ENCODE results near the gene RICTOR.
"Not testable (repeated sequence)": the region's sequence is repeated elsewhere in the genome, so short reads cannot be mapped to it uniquely, and the experiment has no call there.

Gene RICTOR

DNA sequence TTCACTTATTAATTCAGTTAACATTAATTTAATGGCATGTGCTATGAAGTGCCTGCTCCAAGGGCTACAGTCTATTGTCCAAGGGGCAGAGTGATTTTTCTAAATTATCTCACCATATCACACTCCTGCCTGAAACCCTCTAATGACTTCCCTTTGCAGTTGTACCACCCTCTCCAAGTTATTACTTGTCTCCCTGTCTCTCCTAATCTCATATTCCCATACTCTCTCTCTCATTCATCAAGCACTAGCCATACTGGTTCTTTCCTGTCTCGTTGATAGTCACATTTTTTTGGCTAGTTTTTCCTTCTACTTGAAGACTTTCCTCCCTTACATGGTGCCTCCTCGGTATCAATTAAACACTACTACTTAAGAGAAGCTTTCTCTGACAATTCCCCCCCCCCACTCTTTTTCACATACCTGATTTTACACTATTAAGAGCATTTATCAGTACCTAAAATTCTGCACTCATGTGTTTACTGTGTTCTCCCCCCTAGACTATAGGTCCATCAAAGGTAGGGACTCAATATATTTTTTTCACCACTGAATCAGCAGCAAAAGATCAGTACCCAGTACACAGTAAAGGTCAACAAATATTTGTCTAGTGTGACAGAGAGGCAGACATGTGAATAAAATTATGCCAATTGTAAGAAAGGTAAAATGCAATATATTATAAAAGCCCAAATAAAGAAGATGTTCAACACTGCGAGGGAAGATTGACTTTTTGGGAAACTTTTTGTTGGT, 19.0 kb downstream of the RICTOR start:
- DNase-seq (ENCODE audit: low read depth): no peak

DNA sequence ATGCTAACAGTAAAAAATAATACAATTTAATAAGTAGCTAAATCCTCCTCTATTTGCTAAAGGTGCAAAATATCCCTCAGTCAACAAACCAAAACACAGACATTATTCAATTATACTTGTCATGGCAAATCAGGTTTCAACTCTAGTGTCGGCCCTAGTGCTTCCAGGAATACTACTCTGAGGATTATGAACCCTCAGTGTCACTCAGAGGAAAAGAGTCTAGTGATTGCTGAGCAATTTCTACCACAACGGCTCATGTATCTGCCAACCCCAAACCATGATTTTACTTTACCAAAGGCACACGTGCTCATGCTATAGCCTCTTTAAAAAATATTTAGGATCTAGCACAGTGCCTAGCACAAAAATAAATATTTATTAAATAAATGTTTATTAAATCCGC, 21.0 kb downstream of the RICTOR start:
- no peak for DNase-seq (ENCODE audit: low read depth)

DNA sequence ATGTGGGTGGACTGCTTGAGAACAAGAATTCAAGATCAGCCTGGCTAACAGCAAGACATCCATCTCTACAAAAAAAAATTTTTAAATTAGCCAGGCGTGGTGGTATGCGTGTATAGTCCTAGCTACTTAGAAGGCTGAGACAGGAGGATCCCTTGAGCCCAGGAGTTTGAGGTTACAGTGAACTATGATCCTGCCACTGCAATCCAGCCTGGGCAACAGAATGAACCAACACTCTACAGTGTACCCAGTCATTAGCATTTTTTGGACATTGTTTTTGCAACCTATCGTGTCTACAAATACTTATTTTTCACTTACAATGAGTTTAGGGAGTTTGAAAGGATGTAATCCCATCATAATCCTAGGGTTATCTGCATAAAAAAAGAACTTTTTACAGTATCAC, 22.1 kb downstream of the RICTOR start:
- no peak for DNase-seq (ENCODE audit: low read depth)

DNA sequence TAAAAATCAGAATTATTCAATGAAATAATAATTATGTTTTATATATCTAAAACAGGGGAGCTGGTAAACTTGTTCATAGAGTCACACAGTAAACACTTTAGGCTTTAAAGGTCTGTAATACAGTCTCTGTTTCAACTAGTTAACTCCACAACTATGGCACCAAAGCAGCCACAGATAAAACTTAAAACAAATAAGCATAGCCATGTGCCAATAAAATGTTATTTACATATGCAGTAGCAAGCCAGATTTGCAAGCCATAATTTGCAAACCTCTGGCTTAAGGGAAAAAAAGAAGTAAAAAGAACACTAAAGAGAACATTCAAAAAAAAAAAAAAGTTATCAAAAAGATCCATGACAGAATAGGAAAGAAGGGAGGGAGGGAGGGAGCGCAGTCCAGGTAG, 24.9 kb downstream of the RICTOR start:
- no peak for DNase-seq (ENCODE audit: low read depth)

DNA sequence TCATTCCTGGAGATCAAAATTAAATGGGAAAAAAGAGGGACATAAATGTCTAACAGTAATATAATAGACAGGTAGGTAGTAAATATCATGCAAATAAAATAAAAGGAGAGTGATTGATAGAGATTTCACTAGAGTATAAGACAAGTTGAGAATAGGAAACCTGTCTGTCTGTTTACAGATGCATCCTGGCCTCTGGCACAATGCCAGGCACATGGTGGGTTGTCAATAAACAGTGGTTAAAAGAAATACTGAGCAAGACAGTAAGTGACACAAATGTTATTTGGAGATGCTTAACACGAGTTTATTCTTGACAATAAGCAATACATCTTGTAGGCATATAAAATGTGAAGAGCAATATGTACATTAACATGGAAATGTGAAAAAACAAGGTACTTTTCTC, 33.3 kb downstream of the RICTOR start:
- no peak for DNase-seq (ENCODE audit: low read depth)

DNA sequence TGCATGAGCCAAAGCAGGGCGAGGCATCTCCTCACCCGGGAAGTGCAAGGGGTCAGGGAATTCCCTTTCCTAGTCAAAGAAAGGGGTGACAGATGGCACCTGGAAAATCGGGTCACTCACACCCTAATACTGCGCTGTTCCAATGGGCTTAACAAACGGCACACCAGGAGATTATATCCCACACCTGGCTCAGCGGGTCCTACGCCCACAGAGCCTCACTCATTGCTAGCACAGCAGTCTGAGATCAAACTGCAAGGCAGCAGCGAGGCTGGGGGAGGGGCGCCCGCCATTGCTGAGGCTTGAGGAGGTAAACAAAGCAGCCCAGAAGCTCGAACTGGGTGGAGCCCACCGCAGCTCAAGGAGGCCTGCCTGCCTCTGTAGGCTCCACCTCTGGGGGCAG, 39.7 kb downstream of the RICTOR start:
- not testable (repeated sequence) for DNase-seq (ENCODE audit: low read depth)

DNA sequence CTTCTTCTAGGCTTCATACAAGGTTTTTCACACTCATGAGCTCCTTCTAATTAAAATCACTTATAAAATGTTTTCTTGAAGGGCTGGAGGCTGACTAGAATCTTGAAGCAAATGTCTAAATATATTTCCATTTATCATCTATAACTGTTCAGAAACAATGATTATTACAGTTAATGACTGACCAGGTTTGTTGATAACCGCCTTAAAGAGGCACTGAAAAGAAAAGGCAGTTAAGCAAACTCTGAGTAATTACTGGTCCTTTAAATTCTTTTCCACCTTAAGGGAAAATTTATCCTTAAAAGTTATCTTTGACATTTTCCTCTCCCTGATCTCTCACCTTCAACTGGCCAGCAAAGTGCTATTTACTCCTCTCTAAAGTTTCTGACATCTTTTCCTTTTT, 43.2 kb downstream of the RICTOR start:
- DNase-seq (ENCODE audit: low read depth): no peak

DNA sequence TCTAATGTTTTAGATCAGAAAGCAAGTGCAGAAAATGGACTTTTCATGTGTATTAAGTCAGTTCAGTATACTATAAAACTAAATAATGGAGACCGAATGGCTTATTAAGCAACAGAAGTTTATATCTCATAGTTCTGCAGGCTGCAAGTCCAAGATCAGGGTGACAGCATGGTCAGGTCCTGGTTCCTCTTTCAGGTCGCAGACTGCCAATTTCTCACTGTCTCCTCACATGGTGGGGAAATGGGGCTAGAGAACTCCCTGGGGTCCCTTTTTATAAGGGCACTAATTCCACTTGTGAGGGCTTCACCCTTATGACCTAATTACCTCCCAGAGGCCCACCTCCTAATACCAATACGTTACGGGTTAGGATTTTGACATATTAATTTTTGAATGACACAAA, 48.7 kb downstream of the RICTOR start:
- no peak for DNase-seq (ENCODE audit: low read depth)

DNA sequence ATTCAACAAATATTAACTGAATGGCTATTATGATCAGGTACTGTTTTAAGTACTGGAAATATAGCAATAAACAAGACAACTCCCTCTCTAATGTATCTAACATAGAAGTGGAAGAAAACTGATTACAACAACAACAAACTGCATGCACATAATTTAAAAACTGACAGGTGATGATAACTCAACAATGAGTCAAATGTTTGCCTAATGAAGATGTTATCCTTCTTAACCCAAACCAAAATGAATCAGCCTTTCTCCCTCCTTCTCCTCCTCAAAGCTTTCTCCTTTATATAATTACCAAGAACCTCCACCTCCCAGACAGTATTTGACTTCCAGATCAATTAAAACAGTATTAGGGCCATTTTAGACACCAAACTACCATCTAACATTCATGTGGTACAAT, 49.3 kb downstream of the RICTOR start:
- no peak for DNase-seq (ENCODE audit: low read depth)

DNA sequence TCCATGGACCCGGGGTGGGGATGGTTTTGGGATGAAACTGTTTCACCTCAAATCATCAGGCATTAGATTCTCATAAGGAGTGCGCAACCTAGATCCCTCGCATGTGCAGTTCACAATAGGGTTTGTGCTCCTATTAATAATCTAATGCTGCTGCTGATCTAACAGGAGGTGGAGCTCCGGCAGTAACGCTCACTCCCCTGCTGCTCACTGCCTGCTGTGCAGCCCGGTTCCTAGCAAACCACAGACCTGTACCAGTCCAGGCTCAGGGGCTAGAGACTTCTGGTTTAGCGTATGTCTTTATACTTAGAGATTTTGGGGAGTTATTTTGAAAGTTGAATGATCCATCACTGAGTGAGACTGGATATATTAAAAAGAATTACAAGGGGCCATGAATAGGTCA, 50.2 kb downstream of the RICTOR start:
- DNase-seq (ENCODE audit: low read depth): no peak

DNA sequence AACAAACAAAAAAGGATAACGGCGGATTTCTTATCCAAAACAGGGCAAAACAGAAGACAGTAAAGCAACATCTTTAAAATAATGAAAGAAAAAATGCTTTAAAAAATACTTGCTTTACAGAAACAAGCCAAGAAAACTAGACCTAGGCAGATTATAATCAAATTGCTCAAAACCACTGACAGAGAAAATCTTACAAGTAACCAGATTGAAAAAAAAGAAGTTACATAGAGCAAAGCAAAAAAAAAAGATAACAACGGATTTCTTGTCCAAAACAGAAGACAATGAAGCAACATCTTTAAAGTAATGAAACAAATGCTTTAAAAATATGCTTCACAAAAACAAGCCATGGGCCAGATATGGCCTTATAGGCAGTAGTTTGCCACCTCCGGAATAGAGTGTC, 51.1 kb downstream of the RICTOR start:
- DNase-seq (ENCODE audit: low read depth): no peak

DNA sequence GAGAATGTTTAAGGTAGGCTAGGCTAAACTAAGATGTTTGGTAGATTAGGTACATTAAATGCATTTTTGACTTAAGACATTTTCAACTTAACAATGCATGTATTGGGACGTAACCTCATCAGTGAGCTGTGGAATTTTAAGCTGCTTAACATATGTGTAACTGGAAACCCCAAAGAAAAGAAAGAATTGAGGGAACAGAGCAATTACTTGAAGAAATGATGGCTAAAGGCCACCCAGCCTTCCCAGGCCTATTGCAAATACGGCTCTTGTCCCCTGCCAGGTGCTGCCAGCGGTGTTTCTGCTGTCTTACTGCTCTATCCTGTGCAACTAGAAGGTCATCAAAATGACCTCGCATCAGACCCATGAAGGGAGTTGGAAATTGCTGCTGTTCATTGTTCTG, 52.0 kb downstream of the RICTOR start:
- DNase-seq (ENCODE audit: low read depth): no peak

DNA sequence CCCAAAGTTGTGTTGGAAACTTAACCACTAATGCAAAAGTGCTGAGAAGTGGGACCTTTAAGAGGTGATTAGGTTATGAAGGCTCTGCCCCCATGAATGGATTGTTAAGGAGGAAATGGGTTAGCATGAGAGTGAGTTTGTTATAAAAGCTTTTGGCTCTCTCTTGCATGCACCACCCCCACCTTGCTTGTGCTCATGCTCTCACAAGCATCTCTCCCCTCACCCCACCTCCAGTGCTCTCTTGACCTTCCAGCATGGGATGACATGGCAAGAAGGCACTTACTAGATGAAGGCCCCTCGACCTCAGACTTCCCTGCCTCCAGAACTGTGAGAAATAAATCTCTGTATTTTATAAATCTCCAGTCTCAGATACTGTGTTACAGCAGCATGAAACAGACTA, 52.8 kb downstream of the RICTOR start:
- no peak for DNase-seq (ENCODE audit: low read depth)

DNA sequence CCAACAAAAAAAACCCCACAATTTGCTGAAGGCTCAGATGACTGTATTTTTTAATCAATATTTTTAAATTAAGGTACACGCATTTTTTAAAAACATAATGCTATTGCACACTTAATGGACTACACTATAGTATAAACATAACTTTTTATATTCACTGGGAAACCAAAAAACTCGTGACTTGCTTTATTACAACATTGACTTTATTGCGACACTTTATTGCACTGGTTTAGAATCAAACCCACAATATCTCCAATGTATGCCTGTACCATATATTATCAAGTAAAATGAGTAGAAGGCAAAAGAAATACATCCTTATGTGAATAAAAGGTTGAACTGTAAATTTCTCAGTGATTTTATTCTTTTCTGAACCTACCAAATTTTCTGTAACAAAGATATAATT, 53.7 kb downstream of the RICTOR start:
- no peak for DNase-seq (ENCODE audit: low read depth)

DNA sequence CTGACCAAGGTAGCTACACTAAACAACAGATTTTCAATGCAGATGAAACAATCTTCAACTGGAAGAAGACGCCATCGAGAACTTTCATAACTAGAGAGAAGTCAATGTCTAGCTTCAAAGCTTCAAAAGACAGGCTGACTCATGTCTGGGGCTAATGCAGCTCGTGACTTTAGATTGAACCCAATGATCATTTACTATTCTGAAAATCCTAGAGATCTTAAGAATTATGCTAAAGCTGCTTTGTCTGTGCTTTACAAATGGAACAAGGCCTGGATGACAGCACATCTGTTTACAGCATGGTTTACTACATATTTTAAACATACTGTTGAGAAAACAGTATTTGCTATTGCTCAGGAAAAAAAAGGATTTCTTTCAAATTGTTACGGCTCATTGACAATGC, 54.9 kb downstream of the RICTOR start:
- no peak for DNase-seq (ENCODE audit: low read depth)

DNA sequence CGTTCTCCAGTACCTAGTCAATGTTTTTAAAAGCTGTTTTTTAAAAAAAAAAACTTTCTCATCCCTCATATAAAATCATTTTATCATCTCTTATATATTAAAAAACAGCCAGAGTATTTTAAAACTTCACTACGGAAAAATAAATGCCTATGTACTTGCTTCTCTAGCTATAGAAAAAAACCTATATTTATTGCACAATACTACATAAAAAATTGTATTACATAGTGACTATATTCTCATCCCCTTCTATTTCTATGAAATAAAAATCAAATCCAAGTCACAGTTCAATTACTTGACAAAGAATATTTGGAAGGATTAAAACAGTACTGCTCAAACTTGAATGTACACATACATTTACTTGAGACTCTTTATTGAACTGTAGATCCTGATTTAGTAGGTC, 56.7 kb downstream of the RICTOR start:
- DNase-seq (ENCODE audit: low read depth): no peak

DNA sequence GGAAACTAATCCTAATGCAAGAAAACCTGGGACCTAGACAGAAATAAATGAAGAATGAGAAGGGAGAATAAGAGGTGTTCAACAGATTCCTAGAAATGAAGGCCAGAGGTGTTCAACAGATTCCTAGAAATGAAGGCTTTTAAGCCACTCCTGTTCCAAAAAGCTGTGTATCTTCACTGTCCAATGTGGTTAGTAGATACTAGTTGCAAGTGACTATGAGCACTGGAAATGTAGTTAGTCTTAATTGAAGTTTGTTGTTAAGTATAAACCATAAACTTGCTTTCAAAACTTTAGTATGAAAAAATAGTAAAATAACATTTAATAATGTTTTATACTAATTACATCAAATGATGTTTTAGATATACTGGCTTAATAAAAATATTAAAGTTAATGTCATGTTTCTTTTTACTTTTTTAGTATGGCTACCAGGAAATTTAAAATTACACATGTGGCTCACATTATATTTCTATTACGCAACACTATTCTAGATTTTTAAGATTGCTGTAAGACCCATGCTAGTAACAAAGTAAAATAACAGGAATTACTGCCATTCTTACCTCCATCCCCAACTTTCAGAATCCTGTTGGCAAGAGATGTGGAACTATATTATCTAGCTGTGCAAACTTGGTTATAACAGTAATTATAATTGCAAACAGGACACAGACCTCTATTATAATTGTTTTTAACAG, 57.5 kb downstream of the RICTOR start:
- DNase-seq (ENCODE audit: low read depth): no peak

DNA sequence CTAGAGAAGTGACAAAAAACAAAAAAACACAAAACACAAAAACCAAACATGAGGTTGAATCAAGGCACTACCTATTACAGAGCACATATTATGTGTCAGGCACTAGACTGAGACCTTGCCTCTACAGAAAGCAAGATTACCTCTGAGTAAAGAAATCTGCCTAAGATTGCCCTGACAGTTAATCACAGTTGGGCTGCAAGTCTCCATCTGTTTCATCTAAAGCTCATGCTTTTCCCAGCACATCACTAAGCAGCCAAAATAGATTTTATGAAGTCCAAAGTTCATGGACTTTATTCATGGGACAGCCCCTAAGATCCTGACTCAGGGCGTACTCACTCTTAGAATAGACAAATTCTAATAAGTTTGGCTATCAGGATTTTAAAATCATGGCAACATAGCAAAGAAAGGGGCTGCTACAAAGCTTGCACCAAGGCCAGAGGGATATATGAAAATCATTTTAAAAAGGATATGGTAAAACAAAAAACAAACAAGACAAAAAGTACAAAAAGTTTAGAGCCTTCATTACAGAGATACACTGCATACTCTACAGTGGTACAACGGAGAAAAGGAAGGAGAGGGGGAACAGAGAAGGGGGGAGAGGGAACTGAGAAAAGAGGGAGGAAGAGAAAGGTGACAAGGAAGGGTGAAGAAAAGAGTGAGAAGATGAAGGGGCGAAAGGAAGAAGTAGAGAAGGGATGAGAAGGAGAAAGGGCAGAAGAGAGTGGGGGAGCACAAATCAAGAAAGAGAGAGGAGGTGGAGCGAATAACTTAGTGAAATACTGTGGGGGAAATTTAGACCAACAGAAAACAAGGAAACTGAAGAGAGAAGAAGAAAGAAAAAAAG, 58.2 kb downstream of the RICTOR start:
- DNase-seq (ENCODE audit: low read depth): no peak

DNA sequence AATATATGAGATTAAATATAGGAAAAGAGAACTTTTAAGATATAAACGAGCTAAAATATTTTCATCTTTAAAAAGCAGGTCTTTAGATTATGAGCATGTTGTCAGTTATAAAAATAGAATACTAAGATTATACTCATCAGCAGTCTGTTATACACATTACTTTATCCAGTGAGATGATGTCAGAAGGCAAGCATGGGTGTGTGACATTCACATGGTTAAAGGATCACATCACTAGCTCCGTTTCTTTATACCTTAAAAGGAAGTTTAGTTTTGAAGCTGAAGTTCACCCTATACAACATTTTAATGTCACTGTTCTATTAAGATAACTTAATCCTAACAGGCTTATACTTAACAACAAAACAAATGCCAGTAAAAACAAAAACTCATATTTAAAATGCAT, 59.6 kb downstream of the RICTOR start:
- no peak for DNase-seq (ENCODE audit: low read depth)

DNA sequence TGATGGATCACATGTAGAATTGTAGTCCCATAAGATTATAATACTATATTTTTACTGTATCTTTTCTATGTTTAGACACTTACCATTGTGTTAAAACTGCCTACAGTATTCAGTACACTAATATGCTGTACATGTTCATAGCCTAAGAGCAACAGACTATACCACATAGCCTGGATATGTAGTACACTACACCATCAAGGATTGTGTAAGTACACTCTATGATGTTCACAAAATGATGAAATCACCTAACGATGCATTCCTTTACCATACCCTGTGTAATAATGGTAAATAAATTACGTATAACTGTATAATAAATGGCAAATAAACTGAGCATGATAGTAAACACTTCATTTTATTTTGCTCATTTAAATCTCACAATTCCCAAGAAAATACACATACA, 60.3 kb downstream of the RICTOR start:
- no peak for DNase-seq (ENCODE audit: low read depth)

DNA sequence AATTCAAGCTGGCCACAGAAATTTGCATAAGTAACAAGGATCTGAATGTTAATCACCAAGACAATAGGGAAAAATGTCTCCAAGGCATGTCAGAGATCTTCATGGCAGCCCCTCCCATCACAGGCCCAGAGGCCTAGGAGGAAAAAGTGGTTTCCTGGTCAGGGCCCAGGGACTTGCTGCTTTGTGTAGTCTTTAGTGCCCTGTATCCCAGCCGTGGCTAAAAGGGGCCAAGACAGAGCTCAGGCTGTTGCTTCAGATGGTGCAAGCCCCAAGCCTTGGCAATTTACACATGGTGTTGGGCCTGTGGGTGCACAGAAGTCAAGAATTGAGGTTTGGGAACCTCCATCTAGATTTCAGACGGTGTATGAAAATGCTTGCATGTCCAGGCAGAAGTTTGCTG, 63.2 kb downstream of the RICTOR start:
- DNase-seq (ENCODE audit: low read depth): not testable (repeated sequence)

DNA sequence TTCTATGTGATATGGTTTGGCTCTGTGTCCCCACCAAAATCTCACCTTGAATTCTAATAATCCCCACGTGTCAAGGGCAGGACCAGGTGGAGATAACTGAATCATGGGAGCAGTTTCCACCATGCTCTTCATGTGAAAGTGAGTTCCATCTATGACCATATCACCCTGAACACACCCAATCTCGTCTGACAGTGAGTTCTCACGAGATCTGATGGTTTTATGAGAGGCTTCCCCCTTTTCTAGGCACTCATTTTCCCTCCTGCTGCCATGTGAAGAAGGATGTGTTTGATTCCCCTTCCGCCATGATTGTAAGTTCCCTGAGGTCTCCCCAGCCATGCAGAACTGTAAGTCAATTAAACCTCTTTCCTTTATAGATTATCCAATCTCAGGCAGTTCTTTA, 64.2 kb downstream of the RICTOR start:
- DNase-seq (ENCODE audit: low read depth): no peak

DNA sequence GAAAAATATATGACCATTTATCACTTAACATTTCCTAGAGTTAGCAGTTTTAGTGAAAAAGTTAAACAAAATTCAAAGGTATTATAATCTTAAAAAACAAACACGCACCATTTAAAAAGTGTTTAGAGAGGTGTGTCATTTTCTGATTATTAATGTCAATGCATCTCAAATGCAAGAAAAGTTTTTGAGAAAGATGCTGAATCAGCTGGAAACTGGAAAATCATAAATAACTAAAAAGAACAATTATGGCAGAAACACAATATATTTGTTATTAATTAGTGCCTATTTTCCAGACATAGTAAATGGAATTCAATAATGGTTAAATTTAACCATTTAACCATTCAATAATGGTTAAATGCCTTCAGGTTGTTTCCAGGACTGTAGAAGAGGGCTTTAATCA, 64.9 kb downstream of the RICTOR start:
- DNase-seq (ENCODE audit: low read depth): no peak

Data from activated T-cell treated with anti-CD3 and anti-CD28 coated beads for 48 hours (primary cell).